WTC11 (cell line): Measurements from ENCODE around the gene C12orf75.

Source experiments
- CREB1 ChIP-seq: sonication (generic); formaldehyde crosslinking; IDR thresholded peaks from 2 replicates; pipeline ENCODE4 v1.8.0; 2023; ENCODE audit warnings: mild to moderate bottlenecking, missing genetic modification reagents
- NFYB ChIP-seq: sonication (generic); formaldehyde crosslinking; conservative IDR thresholded peaks from 2 replicates; pipeline ENCODE4 v1.8.0; 2022; ENCODE audit warnings: low read depth, missing genetic modification reagents
- PRRX2 ChIP-seq: fragments of 250-450 bp; sonication (Bioruptor Pico); IDR thresholded peaks from 2 replicates; pipeline ENCODE4 v1.8.0; 2021; ENCODE audit warnings: mild to moderate bottlenecking
- ZNF396 ChIP-seq: fragments of 250-450 bp; sonication (Bioruptor Pico); IDR thresholded peaks from 2 replicates; pipeline ENCODE4 v1.8.0; 2021; ENCODE audit warnings: mild to moderate bottlenecking, moderate library complexity, borderline replicate concordance
- ZNF512 ChIP-seq: sonication (generic); formaldehyde crosslinking; IDR thresholded peaks from 2 replicates; pipeline ENCODE4 v1.8.1; 2022; ENCODE audit warnings: missing genetic modification reagents, borderline replicate concordance
- TF ChIP-seq, protein P1 (sequence below): sonication (generic); formaldehyde crosslinking; conservative IDR thresholded peaks from 2 replicates; pipeline ENCODE4 v1.8.1; 2022; ENCODE audit warnings: mild to moderate bottlenecking, missing genetic modification reagents

- no peak for TF ChIP-seq ZNF512 (CRISPR knock-in tag)
- TF ChIP-seq NFYB (CRISPR knock-in tag), result no peak
- TF ChIP-seq ZNF396 (CRISPR knock-in tag), result no peak
- TF ChIP-seq CREB1 (CRISPR knock-in tag), result no peak
- TF ChIP-seq PRRX2, result no peak
- TF ChIP-seq, protein P1, sequence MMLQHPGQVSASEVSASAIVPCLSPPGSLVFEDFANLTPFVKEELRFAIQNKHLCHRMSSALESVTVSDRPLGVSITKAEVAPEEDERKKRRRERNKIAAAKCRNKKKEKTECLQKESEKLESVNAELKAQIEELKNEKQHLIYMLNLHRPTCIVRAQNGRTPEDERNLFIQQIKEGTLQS (CRISPR knock-in tag), result no peak
Measured at GRCh38 chr12:105399428-105400081, 69.1 kb downstream of the C12orf75 start.
